Activated CD8-positive, alpha-beta memory T cell treated with anti-CD3 and anti-CD28 coated beads, Interleukin-2, amount 50 U/mL, for 4 hours (primary cell): Measurements from ENCODE around the gene OR10H1.

ENCODE experiments used
- DNase-seq: peaks from one replicate; pipeline ENCODE4 v3.0.0-alpha.2; 2020

Gene OR10H1

GRCh38 chr19:15759962-15760565 is 55.4 kb downstream of the OR10H1 start:
- no peak for DNase-seq

GRCh38 chr19:15758379-15758778 is 57.1 kb downstream of the OR10H1 start:
- no peak for DNase-seq
